Prostate gland (tissue), 2 donors: ENCODE data around the gene PAXIP1. TPM values are rescaled to one million over a fixed set of nuclear protein-coding genes. Genes with fewer than 3 reads are reported as not detected.

Experiments used
- DNase-seq: peaks from one replicate; pipeline ENCODE4 v3.0.0-alpha.2; 2019; ENCODE audit warnings: low spot score
- H3K27ac ChIP-seq, 2 donors: fragments of 200-600 bp; sonication (generic); 2 replicates each; pipeline ENCODE4 v1.5.1; 2017 to 2019
- H3K27me3 ChIP-seq: fragments of 200-600 bp; sonication (generic); replicated peaks from 2 replicates; pipeline ENCODE4 v1.5.1; 2019; ENCODE audit not compliant: insufficient read depth
- H3K36me3 ChIP-seq, 2 donors: fragments of 200-600 bp; sonication (generic); 1 replicate in 1 of 2; 2 replicates in 1 of 2; pipeline versions ENCODE4 v1.5.1 to v1.8.1; 2017 to 2019
- H3K4me1 ChIP-seq: fragments of 200-600 bp; sonication (generic); replicated peaks from 2 replicates; pipeline ENCODE4 v1.5.1; 2019
- H3K4me3 ChIP-seq, 2 donors: fragments of 200-600 bp; sonication (generic); 2 replicates each; pipeline ENCODE4 v1.5.1; 2017 to 2019
- H3K9me3 ChIP-seq: fragments of 200-600 bp; sonication (generic); 2 replicates; pipeline ENCODE4 v1.5.1; 2017
- CTCF ChIP-seq, 4 experiments: fragments of 200-600 bp in 2 of 4; fragments of 450-650 bp in 2 of 4; sonication (generic) in 2 of 4; IDR thresholded peaks; 1 replicate in 3 of 4; 2 replicates in 1 of 4; pipeline ENCODE4 v1.5.1; 2016 to 2019; ENCODE audit warnings: antibody characterized with exemption in 4 of 4, mild to moderate bottlenecking in 2 of 4, moderate library complexity in 2 of 4
- POLR2A ChIP-seq: fragments of 450-650 bp; IDR thresholded peaks from one replicate; pipeline ENCODE4 v1.6.1; 2016; ENCODE audit warnings: antibody characterized with exemption, mild to moderate bottlenecking
- POLR2AphosphoS5 ChIP-seq: sonication (generic); formaldehyde crosslinking; IDR thresholded peaks from one replicate; pipeline ENCODE4 v1.6.1; 2017; ENCODE audit warnings: antibody characterized with exemption
- WGBS: methylation state at CpG from one replicate; pipeline ENCODE4 v1.1.5; 2018; 5-methylcytosine and 5-hydroxymethylcytosine counted together
- intact Hi-C: fragments of 100-400 bp; cut with DNase I; formaldehyde crosslinking; loops from one replicate; pipeline ENCODE4 v1.14.2; 2022
- total RNA-seq, 2 donors: library from RNA; depleted of rRNA; stranded (reverse); fragments of >200 nt; gene quantifications; one replicate each; pipeline ENCODE4 v1.1.0, GENCODE V29; 2016

The PAXIP1 gene
- total RNA-seq, 2 donors from 2014 or later, result 15.8 to 24.1 TPM

DNA sequence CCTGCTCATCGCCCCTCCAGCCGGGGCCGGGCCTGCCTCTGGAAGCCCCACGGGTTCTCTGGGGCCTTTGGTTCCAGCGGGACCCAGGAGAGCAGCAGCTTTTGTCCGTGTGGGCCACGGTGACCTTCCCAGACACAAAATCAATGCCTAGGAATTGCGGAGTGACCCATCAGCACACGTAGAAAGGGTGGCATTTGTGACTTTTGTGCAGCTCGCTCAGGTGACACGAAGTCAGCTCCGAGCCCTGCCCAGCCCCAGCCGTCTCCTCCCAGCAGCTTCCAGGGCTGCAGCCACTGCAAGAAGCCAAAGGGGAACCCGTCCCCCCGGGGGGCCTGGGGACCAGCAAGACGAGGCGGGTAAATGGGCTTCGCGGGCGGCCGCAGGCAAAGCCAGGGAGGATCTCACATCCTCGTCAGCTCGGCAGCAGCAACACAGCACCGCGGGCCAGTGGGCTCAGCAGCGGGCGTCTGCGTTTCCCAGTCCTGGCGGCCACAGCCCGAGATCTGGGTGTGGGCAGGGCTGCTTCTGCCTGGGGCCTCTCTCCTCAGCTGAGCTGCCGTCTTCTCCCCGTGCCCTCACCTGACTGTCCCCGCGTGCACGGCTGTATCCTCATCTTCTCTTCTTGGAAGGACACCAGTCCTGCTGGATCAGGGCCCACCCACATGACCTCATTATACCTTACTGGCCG is 88.5 kb downstream of the PAXIP1 start:
- Histone ChIP-seq H3K36me3 (no peaks in the 10 kb centered on the region), H3K9me3 (no peaks in the 10 kb centered on the region), H3K27me3 (no peaks in the 10 kb centered on the region), H3K27ac (no peak overlapping the region), H3K4me1 (no peaks in the 10 kb centered on the region), H3K4me3 (no peak overlapping the region)
- WGBS, result 65% methylated on average over 26 of the region's 36 CpGs
- no peak for DNase-seq
- no peak for TF ChIP-seq CTCF (IDR thresholded peaks at IDR 0.05)
- TF ChIP-seq POLR2AphosphoS5, result no peak
- TF ChIP-seq POLR2A, result no peak
- intact Hi-C loops, result loop anchor here (5.0 kb wide), 1 partner anchor 428 kb away; no protein-coding TSS in a partner anchor

DNA sequence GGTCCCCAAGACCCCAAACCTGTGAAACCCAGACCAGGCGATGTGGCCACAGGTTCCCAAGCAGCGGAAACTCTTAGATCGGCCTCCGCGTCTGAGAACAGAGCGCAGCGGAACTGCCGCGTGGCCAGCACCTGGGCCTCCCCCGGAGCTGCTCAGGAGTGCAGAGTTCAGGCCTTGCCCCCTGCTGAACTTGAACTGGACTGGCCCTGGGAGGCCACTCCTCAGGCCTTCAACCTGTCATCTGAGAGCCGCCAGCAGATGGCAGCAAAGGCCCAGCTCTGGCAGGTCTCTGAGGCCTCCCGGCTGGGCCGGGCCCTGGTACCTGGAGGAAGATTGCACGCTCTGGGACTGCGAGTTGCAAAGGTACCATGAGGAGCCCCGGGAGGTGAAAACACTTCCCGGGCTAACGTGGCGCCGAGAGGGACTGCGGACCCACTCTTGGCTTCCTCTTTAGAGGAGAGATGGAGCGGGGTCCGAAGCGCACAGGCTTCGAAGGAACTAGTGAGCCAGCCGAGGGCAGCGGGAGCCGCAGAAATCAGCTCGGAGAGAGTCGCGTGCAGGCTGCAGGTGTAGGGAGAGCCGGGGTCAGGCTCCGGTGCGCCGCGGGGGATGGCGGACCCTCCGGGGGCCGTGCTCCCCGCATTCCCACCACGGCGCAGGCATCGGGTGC is 89.2 kb downstream of the PAXIP1 start:
- Histone ChIP-seq H3K4me3 (no peak overlapping the region), H3K27ac (no peak overlapping the region), H3K27me3 (no peaks in the 10 kb centered on the region), H3K36me3 (no peaks in the 10 kb centered on the region), H3K9me3 (no peaks in the 10 kb centered on the region), H3K4me1 (no peaks in the 10 kb centered on the region)
- WGBS, result 12% methylated on average over 41 of the region's 43 CpGs
- intact Hi-C loops, result loop anchor here (5.0 kb wide), 1 partner anchor 429 kb away; no protein-coding TSS in a partner anchor
- DNase-seq, result peak; percentile 83
- peak; percentile 60 to 84 (median 78) for TF ChIP-seq CTCF (IDR thresholded peaks at IDR 0.05)
- TF ChIP-seq POLR2A, result no peak
- peak; percentile 26 for TF ChIP-seq POLR2AphosphoS5

DNA sequence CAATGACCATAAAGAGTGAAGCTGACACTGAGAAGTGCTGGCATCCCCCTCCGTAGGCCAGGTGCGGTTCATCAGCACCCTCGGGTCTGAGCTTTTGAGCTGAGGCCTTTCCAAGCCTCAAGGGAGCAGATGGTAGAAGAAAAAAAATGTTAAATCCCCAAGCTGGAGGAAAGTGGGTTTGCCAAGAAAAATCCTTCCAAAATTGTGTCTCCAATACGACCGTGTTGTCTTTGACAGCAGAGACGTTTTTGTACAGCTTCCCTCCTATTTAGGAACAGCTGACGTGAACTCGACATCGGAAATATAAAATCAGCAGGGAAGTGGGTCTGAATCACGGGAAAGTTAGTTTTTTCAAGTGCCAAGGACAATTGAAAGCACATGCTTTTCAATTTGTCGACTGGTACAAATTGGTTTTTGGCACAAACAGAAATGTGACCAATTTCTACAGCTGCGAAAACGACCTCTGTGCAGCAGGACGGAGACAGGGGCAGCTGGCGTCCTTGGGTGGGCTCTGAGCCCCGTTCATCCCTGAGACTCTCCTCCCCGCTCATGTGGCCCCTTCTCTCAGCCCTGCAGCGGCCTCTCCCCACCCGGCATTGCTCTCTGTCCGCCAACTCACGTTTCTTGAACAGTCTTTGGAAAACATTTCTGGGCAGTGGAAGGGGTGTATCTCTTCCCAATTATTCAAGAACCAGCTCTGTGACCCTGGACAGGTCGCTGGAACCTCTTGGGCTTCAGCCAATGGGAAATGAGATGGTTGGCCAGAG is 89.9 kb downstream of the PAXIP1 start:
- Histone ChIP-seq H3K9me3 (no peaks in the 10 kb centered on the region), H3K4me3 (no peak overlapping the region), H3K27ac (no peak overlapping the region), H3K36me3 (no peaks in the 10 kb centered on the region), H3K4me1 (no peaks in the 10 kb centered on the region), H3K27me3 (no peaks in the 10 kb centered on the region)
- 66% methylated on average over 22 of the region's 22 CpGs for WGBS
- TF ChIP-seq CTCF (IDR thresholded peaks at IDR 0.05) (no peak), POLR2AphosphoS5 (no peak), POLR2A (no peak)
- DNase-seq, result no peak
- intact Hi-C loops, result loop anchor here (5.0 kb wide), 1 partner anchor 429 kb away; no protein-coding TSS in a partner anchor

DNA sequence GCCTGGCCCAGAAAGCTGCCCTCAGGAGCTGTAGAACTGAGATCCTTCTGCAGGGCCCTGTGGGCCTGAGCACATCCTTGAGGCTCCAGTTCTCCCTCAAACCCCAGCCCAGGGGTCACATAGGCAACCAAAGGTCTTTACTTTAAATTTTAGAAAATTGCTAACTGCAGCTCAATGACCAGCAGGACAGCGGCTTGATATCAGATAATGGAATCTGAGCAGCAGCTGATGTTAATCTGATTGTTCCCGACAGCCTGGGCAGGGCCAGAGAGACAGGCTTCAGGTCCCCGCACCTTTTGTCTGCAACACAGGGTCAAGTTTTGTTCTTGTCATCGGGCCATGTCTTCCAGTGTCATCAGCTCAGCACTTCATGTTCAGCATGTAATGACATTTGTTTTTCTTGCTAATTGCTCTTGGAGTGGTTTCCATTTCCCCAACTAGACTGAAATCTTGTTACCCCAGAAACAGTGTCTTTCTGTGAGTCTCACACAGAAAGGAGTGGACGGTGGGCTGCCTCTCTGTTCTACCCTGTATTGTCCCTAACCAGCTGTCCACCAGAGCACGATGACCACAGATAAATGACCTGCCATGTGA is 91.0 kb downstream of the PAXIP1 start:
- 68% methylated on average over 6 of the region's 6 CpGs for WGBS
- no peak for DNase-seq
- Histone ChIP-seq H3K36me3 (no peaks in the 10 kb centered on the region), H3K4me3 (no peak overlapping the region), H3K27ac (no peak overlapping the region), H3K27me3 (no peaks in the 10 kb centered on the region), H3K9me3 (no peaks in the 10 kb centered on the region), H3K4me1 (no peaks in the 10 kb centered on the region)
- intact Hi-C loops, result loop anchor here (5.0 kb wide), 1 partner anchor 430 kb away; no protein-coding TSS in a partner anchor
- no peak for TF ChIP-seq CTCF (IDR thresholded peaks at IDR 0.05)
- TF ChIP-seq POLR2AphosphoS5, result no peak
- TF ChIP-seq POLR2A, result no peak
